PC-9 (cell line): ENCODE results near the gene TMEM219.

Source experiments
- EZH2 ChIP-seq: fragments of 200-600 bp; sonication (generic); IDR thresholded peaks from 2 replicates; pipeline ENCODE4 v1.8.0; 2017; ENCODE audit warnings: antibody characterized with exemption, low read depth
- TF ChIP-seq, protein P1 (sequence below): fragments of 200-600 bp; sonication (generic); conservative IDR thresholded peaks from 2 replicates; pipeline ENCODE4 v1.6.1; 2017; ENCODE audit warnings: mixed run types, antibody characterized with exemption, mild to moderate bottlenecking, moderate library complexity

DNA sequence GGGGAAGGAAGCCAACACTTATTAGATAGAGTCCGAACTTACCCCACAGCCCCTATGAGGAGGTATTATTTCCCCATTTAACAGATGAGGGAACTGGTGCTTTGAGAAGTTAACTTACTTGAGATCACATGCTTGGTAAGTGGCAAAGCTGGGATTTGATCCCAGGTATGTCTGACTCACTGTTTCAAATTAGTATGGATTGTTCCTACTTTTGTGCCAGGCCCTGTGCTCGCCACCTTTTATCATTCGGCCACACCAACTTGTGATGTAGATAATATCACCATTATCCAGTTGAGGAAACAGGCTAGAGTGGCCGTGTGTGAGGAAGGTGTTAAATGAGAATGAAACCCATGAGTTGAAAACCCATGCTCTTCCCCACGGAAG, 22.9 kb downstream of the TMEM219 start:
- TF ChIP-seq, protein P1, sequence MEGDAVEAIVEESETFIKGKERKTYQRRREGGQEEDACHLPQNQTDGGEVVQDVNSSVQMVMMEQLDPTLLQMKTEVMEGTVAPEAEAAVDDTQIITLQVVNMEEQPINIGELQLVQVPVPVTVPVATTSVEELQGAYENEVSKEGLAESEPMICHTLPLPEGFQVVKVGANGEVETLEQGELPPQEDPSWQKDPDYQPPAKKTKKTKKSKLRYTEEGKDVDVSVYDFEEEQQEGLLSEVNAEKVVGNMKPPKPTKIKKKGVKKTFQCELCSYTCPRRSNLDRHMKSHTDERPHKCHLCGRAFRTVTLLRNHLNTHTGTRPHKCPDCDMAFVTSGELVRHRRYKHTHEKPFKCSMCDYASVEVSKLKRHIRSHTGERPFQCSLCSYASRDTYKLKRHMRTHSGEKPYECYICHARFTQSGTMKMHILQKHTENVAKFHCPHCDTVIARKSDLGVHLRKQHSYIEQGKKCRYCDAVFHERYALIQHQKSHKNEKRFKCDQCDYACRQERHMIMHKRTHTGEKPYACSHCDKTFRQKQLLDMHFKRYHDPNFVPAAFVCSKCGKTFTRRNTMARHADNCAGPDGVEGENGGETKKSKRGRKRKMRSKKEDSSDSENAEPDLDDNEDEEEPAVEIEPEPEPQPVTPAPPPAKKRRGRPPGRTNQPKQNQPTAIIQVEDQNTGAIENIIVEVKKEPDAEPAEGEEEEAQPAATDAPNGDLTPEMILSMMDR = no peak
- TF ChIP-seq EZH2 = no peak
